Activated naive CD8-positive, alpha-beta T cell treated with anti-CD3 and anti-CD28 coated beads, Interleukin-2, amount 50 U/mL, for 16 hours (primary cell): ENCODE measurements around the gene HOOK1.
"Not testable (repeated sequence)": the region's sequence is repeated elsewhere in the genome, so short reads cannot be mapped to it uniquely, and the experiment has no call there.

Experiments used
- DNase-seq: peaks from one replicate; pipeline ENCODE4 v3.0.0-alpha.2; 2020; ENCODE audit warnings: low read depth, low spot score

Gene HOOK1

DNA sequence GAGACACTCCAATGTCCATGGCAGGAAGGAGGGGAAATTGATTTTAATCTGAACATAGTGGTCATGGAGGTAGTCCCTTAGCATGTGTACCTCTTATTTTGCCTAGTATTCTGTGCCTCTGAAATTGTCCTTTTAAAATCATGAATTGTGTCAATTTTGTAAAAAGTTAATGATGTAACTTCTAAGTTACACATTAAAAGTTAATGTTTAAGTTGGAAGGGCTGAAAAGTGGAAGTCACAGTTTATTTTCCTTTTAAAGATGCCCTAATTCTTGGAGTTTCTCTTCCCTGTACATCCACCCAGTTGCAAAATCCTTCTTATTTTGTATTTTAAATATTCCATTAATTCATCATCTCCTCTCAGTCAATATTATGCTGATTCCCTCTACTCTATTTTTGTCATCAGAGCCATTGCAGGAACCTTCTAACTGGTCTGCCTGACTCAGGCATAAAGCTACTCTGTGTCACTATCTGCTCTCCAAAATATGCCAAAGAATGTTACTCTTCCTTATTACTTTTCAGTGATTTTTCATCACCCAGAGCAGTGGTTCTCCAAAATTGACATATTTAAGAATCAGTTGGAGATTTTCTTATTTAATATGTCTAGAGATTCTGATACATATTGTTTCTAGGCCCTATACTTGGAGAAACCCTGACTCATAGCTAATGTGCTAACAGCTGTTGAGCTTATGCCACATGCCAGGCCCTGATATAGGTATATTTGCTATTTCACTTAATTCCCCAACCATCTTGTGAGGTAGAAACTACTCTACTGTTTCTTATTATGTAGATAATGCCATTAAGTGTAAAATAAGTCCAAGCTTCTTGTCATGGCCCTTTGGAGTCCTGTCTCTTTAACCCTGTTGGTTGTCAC lies 5.1 kb downstream of the HOOK1 start:
- no peak for DNase-seq

DNA sequence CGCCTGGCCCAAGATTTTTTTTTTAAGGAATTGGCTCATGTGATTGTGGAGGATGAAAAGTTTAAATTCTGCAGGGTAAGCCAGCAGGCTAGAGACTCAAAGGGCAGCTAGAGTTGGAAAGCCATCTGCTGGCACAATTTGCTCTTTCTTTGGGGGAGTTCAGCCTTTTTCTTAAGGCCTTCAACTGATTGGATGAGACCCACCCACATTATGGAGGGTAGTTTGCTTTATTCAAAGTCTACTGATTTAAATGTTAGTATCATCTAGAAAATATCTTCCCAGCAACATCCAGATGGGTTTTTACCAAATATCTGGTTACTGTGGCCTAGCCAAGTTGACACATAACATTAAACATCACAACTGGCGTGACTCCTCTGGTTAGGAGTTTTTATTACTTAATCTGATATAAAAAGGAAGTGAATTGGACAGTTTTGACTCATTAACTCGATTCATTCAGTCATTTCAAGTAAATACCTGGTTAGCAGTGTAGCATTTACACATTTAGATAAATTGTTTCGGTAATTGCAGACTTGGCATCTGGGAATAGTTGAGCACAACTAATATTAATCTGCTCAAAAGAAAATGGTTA lies 12.4 kb downstream of the HOOK1 start:
- DNase-seq: no peak

DNA sequence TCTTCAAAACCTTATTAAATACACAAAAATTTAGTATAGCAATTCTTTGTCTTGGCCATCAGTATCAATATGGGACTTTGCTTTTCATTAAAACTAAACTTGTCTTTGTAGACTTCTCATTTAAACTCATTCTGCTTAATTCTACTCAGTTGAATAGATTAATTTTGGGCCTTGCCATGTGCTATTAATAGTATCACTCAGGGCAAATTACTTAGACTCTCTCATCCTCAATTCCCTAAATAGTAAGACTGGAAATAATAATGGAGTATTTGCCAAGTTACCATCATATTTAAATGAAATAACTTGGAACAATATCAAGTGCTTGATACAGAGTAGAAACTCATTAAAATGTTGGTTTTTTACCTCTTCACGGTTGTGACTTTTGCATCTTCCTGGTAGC lies 13.4 kb downstream of the HOOK1 start:
- DNase-seq: no peak

DNA sequence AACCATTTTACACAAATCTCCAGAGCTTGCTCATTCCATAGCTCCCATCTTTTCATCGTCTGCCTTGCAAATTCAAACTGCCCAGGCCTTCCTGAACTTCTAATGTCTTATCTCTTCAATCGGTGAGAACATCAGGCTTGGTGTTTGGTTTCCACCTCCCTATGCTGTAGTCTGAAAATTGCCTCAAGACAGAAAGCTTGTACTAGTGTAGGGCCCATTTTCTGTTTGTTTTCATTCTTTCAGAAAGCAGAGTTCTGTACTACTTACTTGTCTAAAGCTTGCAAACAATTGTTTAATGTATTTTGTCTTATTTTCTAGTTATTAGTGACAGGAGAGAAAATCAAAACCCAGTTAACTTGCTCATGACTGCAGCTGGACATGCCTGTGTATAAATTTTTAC lies 16.8 kb downstream of the HOOK1 start:
- no peak for DNase-seq

DNA sequence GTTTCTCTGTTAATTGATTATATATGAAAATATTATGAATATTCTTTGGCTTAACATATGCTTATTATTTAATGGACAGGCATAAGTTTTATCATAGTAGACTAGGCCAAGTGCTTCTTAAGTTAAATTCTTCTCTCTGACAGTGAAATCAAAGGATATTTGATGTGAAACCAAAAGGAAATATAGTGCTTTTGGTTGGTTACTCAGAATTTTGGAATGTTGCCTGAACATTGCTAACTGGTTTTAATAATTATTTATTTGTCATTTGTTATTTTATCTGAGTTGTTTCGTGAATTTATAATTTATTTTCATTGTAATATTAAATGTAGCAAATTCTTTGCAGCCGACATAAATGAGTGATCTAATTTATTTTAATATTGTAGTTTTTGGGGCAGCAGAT lies 18.3 kb downstream of the HOOK1 start:
- DNase-seq: no peak

DNA sequence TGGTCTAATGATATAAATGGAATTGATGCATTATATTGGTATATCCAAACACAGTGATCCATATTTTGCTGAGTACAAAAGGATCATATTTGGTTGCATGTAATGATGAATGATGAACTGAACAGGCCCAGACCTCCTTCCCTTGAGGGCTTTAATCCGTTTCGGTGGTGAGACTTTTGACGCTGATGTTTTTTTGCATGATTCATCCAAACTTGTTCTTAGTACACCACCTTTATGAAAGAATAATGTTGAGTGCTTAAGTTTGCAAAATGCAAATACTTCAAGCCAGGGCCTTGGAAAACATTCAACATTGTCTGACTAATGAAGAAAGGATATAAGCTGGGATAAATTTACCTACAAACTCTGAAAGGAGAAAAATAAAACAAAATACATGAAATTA lies 19.2 kb downstream of the HOOK1 start:
- DNase-seq: no peak

DNA sequence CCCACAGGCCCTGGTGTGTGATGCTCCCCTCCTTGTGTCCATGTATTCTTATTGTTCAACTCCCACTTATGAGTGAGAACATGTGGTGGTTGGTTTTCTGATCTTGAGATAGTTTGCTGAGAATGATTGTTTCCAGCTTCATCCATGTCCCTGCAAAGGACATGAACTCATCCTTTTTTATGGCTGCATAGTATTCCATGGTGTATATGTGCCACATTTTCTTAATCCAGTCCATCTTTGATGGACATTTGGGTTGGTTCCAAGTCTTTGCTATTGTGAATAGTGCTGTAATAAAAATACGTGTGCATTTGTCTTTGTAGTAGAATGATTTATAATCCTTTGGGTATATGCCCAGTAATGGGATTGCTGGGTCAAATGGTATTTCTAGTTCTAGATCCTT lies 23.1 kb downstream of the HOOK1 start:
- DNase-seq: not testable (repeated sequence)

DNA sequence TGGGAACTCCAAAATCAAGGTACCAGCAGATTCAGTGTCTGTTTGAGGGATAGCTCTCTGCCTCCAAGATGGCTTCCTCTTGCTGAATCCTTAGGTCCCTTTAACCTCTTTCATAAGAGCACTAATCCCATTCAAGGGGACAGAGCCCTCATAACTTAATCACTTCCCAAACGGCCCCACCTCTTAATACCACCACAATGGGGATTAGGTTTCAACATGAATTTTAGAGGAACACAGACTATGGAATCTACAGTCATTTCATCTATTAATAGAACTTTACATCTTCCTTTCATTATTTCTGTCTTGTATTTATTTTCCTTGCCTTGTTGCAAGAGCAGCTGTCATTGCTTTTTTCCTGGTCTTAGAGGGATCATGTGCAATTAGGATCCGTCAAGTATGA lies 30.3 kb downstream of the HOOK1 start:
- no peak for DNase-seq

DNA sequence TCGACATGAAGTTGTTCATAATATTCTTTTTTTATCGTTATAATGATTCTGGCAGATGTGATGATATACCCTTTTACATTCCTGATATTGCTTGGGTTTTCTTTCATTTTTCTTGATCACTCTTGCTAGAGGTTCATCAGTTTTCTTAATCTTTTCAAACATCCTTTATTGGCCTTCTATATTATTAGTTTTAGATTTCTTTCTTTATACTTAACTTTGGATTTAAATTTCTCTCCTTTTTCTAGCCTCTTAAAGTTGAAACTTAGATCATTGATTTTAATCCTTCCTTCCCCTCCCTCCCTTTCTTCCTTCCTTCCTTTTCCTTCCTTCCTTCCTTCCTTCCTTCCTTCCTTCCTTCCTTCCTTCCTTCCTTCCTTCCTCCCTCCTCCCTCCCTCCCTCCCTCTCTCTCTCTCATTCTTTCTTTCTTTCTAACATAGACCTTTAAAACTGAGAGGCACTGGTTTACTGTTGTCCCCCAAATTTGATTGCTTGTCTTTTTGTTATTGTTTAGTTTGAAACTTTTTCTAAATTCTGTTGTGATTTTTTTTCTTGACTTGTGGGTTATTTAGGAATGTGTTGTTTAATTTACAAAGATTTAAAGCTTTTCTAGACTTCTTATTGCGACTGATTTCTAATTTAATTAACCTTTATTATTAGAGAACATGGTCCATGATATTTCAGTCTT lies 31.6 kb downstream of the HOOK1 start:
- DNase-seq: no peak

DNA sequence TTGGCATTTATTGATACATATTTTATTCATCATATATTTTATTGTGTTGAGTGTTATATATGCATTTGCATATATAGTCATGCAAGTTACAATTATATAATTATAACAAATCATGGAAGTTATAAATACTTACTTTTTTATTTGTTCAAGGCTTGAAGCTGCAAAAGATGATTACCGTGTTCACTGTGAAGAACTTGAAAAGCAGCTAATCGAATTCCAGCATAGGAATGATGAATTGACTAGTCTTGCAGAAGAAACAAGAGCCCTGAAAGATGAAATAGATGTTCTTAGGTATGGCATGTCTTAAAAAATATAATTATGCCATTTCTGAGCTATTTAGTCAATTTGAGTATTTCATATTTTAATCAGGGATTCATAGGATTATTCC lies 32.1 kb downstream of the HOOK1 start:
- no peak for DNase-seq

DNA sequence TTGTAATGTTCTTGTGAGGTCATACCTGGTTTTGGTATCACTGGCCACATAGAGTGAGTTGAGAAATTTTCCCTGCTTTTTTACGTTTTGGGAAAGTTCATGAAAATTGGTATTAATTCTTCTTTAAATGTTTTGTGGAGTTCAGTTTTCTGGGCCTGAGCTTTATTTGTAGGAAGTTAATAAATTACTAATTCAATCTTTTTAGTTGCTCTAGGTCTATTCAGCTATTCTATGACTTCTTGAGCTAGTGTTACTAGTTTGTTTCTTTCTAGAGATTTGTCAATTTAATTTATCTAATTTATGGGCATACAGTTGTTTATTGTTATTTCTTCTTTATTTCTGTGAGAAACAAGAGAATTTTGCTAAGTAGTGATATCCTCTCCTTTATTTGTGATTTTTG lies 37.4 kb downstream of the HOOK1 start:
- DNase-seq: no peak

DNA sequence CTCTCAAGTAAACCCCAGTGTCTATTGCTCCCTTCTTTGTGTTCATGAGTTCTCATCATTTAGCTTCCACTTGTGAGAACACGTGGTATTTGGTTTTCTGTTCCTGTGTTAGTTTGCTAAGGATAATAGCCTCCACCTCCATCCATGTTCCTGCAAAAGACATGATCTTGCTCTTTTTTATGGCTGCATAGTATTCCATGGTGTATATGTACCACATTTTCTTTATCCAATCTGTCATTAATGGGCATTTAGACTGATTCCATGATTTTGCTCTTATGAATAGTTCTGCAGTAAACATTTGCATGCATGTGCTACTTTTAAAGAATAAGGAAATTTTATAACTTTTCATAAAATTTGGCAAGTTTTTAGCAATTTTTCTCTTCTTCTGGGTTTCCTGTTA lies 40.5 kb downstream of the HOOK1 start:
- DNase-seq: not testable (repeated sequence)

DNA sequence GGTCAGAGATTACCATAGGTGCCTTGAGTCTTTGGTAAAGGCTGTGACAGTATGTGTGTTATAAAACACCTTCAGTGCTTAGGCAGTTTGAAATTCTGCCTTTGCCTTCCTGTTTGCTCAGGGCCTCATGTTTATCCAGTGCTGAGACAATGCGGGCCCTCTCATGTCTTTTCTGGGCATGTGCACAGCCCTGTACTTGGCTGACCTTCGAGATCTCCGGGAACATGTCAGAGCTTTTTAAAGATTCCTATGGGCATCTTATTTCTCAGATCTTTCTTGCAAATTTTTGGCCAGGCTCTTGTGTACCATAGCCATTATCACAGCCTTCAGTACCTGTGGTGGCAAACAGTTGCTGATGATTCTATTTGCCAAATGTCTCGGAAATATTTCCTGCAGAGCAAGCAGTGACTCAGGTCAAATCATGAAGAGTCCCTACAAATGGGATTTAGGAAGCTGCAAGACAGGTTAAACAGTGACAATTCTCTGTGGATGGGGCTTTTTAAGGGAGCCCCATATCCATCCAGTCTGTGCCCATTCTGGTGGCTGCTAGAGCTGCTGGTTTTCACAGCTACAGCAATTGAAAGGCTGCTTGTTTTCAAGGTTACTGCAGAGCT lies 42.1 kb downstream of the HOOK1 start:
- DNase-seq: no peak

DNA sequence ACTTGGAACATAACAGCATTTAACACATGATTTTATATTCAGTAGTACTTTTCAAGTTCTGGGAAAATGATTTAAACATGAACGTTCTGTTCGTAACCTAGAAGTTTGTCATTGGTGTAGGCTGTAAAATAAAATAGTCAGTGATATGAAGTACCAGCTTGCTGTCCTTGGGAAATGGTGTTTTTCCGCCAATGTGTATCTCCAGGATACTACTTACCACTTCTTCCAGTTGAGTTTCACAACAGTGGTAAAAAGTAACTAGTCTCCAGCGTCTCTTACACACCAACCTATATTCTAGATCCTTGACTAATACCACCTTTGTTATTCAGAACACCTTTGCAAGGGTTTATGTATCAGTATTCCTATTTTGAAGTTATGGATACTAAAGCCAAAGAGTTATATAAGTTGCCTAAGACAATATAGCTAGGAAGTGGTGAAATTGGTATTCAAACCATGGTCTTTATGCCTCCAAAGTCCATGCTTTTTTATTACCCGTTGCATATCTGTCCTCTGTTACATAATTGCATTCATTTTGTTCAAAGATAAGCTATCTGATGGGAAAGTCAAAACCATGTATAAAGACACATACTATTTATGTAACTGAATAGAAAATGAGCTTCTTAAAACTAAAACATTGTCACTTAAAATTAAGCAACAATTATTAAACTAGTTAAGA lies 43.1 kb downstream of the HOOK1 start:
- DNase-seq: no peak

DNA sequence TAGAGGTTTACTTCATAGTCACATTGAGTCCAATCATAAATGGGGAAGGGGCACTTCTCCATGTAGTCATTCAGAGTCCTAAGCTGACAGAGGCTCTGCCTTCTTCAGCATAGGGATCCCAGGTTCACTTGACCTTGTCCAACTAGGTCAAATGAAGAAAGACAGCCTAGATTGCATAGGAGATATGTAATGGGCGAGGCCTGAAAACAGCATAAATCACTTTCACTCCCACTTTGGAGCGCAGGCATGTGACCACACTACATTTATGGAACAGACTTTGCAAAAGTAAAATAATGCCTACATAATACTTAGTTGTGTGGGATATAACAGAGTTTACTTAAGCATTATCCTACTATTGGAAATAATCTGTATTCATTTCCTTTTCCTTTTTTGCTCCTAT lies 51.7 kb downstream of the HOOK1 start:
- DNase-seq: no peak

DNA sequence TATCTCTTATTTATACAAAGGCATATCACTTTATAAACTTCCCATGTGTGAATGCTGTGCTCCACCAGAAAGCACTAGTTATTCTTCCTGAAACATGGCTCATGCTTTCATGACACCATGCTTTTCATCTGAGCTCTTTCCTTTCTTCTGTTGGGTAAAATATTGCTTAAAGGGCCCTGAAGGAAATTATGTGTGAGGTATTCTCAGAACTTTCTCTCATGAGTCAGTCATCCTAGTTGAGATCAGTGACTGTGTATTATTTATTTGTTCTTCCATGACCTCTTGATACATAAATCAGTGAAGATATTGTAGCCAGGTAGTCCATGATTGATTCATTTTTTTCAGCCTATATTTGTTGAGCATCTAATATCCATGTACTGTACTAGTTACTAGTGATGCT lies 57.0 kb downstream of the HOOK1 start:
- DNase-seq: no peak

DNA sequence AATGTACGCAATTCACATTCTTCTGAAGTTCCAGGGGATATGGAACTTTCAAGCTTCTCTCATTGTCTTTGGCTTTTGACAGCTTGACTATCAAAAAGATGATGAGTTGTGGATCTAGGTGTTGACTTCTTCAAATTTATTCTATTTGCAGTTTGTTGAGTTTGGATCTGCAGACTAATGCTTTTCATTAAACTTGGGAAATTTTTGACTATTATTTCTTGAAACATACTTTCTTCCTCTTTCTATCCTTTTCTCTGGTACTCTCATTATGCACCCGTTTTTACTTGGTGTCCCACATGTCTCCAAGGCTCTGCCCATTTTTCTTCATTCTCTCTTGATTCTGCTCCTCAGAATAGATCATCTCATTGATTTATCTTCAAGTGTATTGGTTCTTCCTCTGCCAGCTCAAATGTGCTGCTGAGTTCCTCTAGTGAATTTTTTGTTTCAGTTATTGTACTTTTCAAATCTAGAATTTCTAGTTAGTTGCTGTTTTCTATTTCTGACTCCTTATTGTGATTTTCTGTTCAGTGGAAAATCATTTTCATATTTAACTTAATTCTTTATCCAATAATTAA lies 62.4 kb downstream of the HOOK1 start:
- no peak for DNase-seq

DNA sequence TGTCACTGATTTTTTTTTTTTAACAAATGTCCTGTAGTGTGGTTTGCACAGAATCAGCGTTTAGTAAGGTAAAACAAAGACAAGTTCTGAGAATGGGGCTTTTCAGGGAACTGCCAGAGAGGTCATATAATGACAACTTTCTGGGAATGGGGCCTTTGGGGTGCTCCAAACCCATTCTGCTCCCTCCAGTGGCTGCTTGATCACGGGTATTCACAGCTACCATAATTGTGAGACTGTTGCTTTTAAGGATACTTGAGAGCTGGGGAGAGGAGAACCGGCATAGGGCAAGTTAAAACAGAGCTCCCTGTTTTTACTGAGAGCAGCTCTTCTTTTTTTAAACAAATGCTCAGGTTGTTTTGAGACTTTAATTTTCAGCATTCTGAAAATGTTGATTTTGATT lies 63.6 kb downstream of the HOOK1 start:
- no peak for DNase-seq

DNA sequence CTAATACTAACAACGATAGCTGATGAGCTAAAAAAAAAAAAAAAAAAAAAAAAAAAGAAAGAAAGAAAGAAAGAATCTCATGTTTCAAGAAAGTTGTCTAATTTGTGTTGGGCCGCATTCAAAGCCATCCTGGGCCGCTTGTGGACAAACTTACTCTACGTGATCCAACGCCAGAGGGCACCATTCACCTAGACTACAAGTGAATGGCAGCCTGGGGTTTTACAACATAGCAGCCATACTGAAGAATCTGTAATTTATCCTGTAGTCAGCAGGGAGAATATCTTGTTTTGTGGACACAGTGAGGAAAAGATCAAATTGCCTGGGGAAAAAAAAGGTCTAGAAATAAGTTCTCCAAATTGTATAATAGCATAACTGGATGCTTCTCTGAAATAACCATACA lies 64.8 kb downstream of the HOOK1 start:
- DNase-seq: no peak

DNA sequence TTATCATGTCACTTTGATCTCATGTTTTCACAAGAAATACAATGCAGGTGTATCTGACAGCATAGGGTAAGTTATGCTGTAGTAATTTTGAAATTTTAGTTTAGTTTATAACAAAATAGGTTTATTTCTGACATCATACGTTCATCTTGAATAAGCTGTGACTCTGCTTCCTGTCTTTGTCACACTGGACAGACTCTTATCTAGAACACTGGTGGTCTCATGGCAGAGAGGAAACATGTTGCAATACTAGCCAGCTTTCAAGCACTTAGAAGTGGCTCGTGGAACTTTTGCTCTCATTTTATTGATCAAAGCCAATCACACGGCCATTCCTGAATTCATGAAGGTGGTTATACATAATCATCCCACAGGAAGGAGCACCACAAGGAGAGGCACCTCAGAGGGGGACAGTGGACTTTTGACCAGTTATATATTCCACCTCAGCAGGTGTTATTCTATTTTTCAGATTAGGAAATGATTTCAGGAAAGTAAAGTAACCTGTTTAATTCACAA lies 65.3 kb downstream of the HOOK1 start:
- no peak for DNase-seq

DNA sequence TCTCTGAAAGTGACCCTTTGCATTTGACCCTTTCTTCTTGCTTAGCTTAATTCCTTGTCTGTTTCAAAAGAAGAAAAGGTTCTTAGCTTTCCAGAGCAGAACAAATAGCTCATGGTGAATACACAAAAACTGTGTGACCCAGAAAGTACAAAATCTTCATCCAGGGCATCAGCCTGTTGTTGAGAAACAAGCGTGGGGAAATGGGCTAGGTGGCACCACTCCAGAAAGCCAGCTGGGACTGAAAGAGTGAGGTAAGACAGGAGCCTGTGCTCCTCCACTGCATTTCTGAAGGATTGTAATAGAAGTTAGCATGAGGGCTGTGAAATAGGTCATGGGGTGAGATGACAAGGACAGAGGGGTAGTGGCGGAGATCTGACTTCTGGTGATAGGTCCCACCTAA lies 66.0 kb downstream of the HOOK1 start:
- no peak for DNase-seq
